Stimulated activated CD4-positive, alpha-beta T cell treated with anti-CD3 and anti-CD28 coated beads, Interleukin-1b, Interleukin-23, amount 100 ng/mL, for 24 hours (primary cell): ENCODE data around the gene PRDX6.
"Not testable (repeated sequence)": the region's sequence is repeated elsewhere in the genome, so short reads cannot be mapped to it uniquely, and the experiment has no call there.

Experiments used
- DNase-seq, 4 experiments: peaks; one replicate each; pipeline ENCODE4 v3.0.0-alpha.2; 2020; ENCODE audit warnings: low read depth in 4 of 4, low spot score in 1 of 4

Gene PRDX6

DNA sequence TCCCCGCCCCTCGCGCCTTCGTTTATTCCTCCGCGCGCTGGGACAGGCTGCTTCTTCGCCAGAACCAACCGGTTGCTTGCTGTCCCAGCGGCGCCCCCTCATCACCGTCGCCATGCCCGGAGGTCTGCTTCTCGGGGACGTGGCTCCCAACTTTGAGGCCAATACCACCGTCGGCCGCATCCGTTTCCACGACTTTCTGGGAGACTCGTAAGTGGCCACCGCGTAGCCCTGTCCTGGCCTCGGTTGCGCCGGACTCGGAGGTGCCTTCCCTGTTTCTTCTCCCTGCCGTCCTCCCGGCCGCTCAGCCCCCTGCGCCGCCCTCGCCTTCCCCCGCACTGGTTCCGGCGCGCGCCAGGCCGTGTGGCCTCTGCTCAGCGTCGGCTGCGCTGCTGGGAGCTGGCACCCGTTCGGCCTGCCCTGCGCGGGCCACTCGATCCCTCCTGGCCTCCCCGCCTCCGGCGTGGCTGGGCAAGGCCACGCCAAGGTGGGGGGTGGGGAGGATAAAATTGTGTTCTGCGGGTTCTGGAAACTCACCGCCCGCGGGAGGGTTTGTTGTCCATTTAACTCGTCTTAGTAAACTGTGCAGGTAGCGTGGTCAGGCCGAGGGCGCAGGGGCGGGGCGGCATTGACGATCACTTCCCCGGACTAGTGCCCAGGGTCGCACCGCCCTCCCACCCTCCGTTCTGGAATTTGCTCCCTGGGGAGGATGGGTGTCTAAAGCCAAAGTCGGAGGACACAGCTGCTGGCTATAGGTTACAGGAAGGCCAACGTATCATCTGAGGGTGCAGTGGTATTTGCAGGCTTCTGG lies at the start of gene PRDX6:
TSS of gene PRDX6 (plus strand) at position 50 of the 808 bp plus-strand sequence. CDS start at position 113, 63 bp downstream.
- peak in 2 of 4 experiments; percentile 21 to 65 for DNase-seq

DNA sequence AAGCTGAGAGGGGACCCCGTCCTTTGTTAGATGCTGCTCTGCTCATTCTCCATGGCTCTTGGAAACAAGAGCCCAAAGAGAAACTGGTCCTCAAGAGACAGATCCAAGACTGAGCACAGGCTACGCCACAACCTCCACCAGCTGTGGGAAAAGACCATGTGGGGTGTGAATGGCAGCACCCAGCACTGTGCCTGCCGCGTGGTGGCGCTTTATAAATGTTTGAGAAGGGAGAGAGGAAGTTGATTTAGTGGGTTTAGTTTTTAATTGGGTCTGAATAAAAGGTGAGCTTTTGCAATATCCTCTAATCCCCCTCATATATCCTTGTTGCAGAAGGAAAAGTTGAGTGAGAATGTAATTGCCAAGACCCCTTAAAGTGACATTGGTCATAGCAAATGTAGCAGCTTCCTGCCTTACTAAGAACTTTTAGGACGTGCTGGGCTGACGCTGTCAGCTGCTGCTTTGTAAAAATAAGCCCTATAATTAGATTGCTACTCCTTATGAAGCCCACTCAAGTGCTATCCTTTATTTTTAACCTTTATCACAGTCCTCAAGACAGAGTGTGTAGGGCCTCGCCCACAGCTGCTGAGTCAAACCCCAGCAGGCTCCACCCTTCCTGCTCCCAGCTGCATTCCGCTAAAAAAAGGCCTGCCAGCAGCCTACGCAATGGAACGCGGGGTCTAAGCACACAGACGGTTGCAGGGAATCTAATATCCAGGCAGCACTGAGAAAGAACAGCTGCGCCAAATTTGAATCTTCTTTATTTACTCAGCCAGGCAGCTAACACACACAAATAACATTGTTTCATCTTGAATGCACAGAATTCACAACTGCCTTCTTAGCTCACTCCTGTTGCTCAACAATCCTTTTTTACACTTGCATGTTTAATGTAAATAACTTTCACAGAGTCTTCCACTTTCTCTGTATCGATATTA lies 47.4 kb upstream of the PRDX6 start:
- peak; percentile 28 to 44 (median 36) for DNase-seq

GRCh38 chr1:173430677-173431303 lies 46.3 kb upstream of the PRDX6 start:
- DNase-seq = no peak

DNA sequence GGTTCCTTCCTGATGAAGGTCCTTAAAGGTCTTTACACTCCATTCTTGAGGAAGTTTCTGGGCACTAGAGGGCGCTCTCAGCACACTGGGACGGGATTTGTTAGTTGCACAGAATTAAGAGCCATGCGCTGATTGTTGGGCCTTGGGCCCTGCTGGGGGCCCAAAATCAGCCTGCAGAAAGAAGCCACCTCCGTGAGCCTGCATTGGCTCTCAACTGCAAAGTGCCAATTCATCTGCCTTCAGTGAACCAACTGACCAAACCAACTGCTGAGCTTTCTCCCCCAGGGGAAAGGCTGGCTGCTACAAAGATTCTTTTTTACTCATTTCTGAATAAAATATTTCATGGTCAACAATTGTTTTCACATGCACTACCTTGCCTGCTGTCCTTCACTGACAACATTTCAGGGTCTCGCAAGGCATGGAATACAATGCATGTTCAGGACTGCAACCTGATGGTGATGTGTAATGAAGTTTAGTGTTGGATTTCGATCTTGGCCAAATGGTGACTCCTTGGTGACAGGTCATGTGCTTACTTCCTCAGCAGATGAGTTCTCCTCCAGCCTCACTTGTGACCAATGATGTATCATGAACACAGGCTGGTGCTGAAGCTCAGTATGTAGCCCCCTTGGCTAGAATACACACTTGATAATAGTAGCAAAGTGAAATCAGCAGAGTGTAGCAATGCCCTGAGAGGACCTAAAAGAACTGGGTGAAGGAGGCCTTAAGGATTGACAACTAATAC lies 45.7 kb upstream of the PRDX6 start:
- DNase-seq = peak; percentile 77 to 92 (median 88)

GRCh38 chr1:173432331-173432730 lies 44.8 kb upstream of the PRDX6 start:
- no peak for DNase-seq

DNA sequence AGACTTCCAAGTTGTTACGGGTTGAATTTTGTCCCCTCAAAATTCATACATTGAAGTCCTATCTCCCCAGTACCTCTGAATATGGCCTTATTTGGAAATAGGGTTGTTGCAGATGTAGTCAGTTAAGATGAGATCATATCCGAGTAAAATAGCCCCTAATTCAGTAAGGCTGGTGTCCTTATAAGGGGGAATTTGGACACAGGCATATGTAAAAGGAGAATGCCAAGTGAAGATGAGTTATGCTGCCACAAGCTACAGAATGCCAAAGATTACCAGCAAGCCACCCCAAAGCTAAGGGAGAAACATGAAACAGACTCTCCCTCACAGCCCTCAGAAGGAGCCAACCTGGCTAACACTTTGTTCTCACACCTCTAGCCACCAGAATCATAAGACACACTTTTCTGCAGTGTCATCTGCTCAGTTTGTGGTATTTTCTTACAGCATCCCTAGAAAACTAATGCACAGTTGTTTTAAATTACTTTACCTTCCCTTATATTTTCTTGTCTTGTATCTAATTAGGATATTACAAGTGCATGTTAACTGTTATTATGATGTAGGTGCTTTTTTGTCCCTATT lies 43.3 kb upstream of the PRDX6 start:
- DNase-seq = no peak

GRCh38 chr1:173436841-173437428 lies 40.2 kb upstream of the PRDX6 start:
- DNase-seq = no peak

- no peak for DNase-seq
Measured at GRCh38 chr1:173438675-173439074, 38.5 kb upstream of the PRDX6 start.

DNA sequence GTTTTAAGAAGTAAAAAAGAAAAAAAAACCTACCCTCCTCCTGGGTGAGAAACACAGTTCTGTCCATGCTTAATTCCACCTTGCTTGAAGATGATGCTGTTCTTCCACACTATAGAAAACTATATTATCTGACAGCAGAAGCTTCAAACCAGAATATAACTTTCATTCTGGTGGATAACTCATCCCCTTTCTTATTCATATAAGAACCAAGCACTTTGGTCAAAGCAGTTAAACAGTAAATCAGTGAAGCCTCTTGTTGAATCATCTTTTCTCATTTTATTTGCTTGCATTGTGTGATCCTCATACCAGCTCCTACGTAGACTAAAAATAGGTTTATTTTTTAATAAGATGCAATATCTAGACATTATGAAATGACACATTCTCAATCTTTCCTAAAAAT lies 36.7 kb upstream of the PRDX6 start:
- DNase-seq = no peak

DNA sequence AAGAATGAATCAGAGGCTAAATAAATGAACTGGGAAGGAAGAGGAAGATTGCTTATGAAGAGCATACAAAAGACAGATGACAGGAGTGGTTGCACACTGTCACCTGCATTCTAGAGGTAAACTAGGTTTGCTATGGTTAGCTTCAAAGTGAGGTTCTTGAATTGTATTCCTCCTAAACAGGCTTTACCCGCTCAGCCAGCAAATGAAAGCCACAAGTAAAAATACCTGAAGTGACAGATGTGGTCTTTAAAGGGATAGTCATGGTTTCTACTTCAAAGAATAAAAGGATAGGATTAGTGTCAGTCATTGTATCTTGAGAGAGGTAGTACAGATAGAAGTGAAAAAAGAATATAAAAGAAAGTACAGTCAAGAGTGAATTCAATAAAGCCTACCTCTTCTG lies 32.4 kb upstream of the PRDX6 start:
- DNase-seq = no peak

DNA sequence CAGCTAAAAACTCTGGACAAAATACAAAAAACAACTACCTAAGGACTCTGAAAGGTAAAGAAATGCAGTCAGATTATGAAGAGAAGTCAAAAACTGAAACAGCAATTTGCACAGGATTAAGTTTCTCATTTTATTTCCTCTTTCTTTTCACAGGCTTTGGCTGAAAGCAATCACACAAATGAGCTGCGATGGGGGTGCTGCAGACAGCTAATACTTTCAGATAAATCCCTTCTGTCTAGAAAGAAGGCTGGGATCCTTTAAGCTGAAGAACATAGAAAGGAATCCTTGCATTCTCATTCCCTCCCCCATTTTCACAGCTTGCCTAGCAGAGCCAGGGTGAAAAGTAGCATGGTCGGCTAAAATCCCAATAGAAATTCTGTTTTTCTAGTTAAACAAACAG lies 32.0 kb upstream of the PRDX6 start:
- no peak for DNase-seq

DNA sequence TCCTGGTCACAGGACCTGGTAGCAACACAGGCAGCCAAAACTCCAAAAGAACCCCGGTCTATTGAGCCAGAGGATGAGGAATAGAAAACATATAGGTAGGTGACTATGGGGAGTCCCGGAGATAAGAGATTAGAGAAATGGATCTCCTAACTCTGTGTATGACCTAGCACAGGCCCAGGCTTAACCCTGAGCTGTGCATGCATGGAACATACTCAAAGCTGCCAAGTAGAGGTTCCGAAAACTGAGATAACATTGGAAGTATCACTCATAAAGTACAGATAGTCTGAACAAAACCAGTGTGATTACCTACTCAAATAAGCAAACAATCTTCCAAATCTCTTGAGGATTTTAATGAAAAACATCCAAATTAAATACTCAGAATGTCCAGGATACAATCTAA lies 31.5 kb upstream of the PRDX6 start:
- DNase-seq = no peak

DNA sequence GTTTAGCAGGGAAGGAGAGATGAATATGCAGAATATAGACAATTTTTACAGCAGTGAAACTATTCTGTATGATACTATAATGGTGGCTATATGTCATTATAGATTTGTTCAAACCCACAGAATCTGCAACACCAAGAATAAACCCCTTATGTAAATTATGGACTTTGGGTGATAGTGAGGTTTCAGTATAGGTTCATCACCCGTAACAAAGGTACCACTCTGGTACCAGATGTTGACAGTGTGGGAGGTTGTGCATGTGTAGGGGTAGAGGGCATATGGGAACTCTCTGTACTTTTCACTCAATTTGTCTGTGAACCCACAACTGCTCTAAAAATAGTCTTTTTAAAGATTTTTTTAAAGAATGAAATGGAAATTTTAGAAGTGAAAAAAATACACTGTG lies 29.9 kb upstream of the PRDX6 start:
- no peak for DNase-seq

GRCh38 chr1:173448945-173449344 lies 28.2 kb upstream of the PRDX6 start:
- no peak for DNase-seq

DNA sequence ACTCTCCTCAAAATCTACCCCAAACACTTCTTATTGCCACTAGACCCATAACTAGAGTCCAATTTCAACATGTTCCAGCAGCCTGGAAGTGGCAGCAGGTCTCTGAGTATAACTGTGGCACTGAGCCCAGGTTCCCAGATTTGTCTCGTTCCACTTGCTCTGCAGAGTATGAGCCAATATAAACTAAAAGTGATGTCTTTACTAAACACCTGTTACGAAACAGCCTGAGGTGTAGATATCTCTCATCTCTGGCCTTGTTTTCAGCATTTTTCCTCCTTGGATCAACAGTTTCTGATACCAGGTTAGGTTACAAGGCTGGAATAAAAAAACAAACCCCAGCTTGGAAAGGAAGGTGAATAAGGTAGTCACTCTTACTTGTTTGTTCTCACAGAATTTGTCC lies 25.2 kb upstream of the PRDX6 start:
- no peak for DNase-seq

GRCh38 chr1:173453982-173454381 lies 23.2 kb upstream of the PRDX6 start:
- no peak for DNase-seq

GRCh38 chr1:173454966-173455524 lies 22.1 kb upstream of the PRDX6 start:
- no peak for DNase-seq

GRCh38 chr1:173459885-173460284 lies 17.2 kb upstream of the PRDX6 start:
- no peak for DNase-seq

DNA sequence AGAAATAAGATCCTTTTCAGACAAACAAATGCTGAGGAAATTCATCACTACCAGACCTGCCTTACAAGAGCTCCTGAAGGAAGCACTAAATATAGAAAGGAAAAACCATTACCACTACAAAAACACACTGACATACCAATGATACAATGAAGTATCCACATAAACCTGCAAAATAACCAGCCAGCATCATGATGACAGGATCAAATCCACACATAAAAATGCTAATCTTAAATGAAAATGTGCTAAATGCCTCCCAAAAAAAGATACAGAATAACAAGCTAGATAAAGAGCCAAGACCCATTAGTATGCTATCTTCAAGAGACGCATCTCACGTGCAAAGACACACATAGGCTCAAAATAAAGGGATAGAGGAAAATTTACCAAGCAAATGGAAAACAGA lies 14.5 kb upstream of the PRDX6 start:
- not testable (repeated sequence) for DNase-seq

DNA sequence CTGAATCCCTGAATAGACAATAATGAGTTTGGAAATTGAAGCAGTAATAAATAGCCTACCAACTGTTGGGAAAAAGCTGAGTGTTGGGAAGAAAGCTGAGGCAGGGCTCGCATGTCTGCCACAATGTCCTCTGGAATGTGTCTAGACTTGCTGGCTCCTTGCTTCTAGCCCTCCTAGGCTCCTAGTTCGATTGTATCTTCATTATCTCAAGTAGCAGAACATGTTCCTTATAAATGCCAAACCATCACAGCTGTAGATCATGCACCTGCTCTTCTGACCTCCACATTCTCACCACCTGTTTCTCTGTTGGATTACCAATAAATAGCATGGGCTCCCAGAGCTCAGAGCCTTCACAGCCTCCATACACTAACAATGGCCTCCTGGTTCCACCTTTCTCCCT lies 12.9 kb upstream of the PRDX6 start:
- DNase-seq = not testable (repeated sequence)
